GM12875 (cell line): Measurements from ENCODE around the gene SMARCA4.

Source experiments
- H3K4me3 ChIP-seq: one replicate; pipeline ENCODE4 v1.5.1; 2011; ENCODE audit warnings: low read depth, low read length, control low read depth
- CTCF ChIP-seq: IDR thresholded peaks from 2 replicates; pipeline ENCODE4 v1.5.1; 2011; ENCODE audit warnings: low read depth, mild to moderate bottlenecking, control low read depth, inconsistent platforms, low read length, moderate library complexity, borderline replicate concordance; ENCODE audit not compliant: insufficient read depth

The SMARCA4 gene

GRCh38 chr19:10983026-10983425 is 22.2 kb downstream of the SMARCA4 start:
- no peak for TF ChIP-seq CTCF
- no peak overlapping the region for H3K4me3 ChIP-seq

- H3K4me3 ChIP-seq = no peak overlapping the region
- TF ChIP-seq CTCF = 0 out of 2 replicates have a peak, but pooled peaks have one; percentile 12
These were observed 23.4 kb downstream of the SMARCA4 start for GRCh38 chr19:10984166-10984735.

- no peak overlapping the region for H3K4me3 ChIP-seq
- no peak for TF ChIP-seq CTCF
These were observed 24.7 kb downstream of the SMARCA4 start for GRCh38 chr19:10985502-10985901.

- no peak for TF ChIP-seq CTCF
- H3K4me3 ChIP-seq = no peak overlapping the region
These were observed 25.7 kb downstream of the SMARCA4 start for GRCh38 chr19:10986301-10987127.

- TF ChIP-seq CTCF = no peak
- H3K4me3 ChIP-seq = no peak overlapping the region
These were observed 26.9 kb downstream of the SMARCA4 start for GRCh38 chr19:10987571-10988297.

- no peak overlapping the region for H3K4me3 ChIP-seq
- TF ChIP-seq CTCF = no peak
These were observed 27.6 kb downstream of the SMARCA4 start for GRCh38 chr19:10988380-10988779.
